Measurements from ENCODE around the gene COX17.
A peak's percentile ranks its signal among the peaks of the same experiment; 100 is the strongest.

Gene COX17

GRCh38 chr3:119676020-119676419 is 1.2 kb downstream of the COX17 start:
- H3K4me3 ChIP-seq (ENCODE audit: low read depth, low read length): peak overlapping the region; percentile 70
- DNase-seq (ENCODE audit: low read depth): no peak

GRCh38 chr3:119675188-119675874 is 1.9 kb downstream of the COX17 start:
- H3K4me3 ChIP-seq (ENCODE audit: low read depth, low read length): no peak overlapping the region
- no peak for DNase-seq (ENCODE audit: low read depth)

GRCh38 chr3:119673875-119674274 is 3.3 kb downstream of the COX17 start:
- DNase-seq (ENCODE audit: low read depth): no peak

GRCh38 chr3:119672776-119673175 is 4.4 kb downstream of the COX17 start:
- DNase-seq (ENCODE audit: low read depth): no peak
- H3K4me3 ChIP-seq (ENCODE audit: low read depth, low read length): no peak overlapping the region

More at GRCh38 chr3:119673875-119674274, 3.3 kb downstream of the COX17 start:
- no peak overlapping the region for H3K4me3 ChIP-seq (ENCODE audit: low read depth, low read length)

GRCh38 chr3:119669906-119670570 is 7.2 kb downstream of the COX17 start:
- no peak for DNase-seq (ENCODE audit: low read depth)

GRCh38 chr3:119665954-119666559 is 11.1 kb downstream of the COX17 start:
- no peak overlapping the region for H3K4me3 ChIP-seq (ENCODE audit: low read depth, low read length)
- DNase-seq (ENCODE audit: low read depth): no peak

More at GRCh38 chr3:119669906-119670570, 7.2 kb downstream of the COX17 start:
- no peak overlapping the region for H3K4me3 ChIP-seq (ENCODE audit: low read depth, low read length)

- no peak overlapping the region for H3K4me3 ChIP-seq (ENCODE audit: low read depth, low read length)
- no peak for DNase-seq (ENCODE audit: low read depth)
These were observed 12.3 kb downstream of the COX17 start for GRCh38 chr3:119664850-119665379.

GRCh38 chr3:119664370-119664769 is 12.8 kb downstream of the COX17 start:
- no peak for DNase-seq (ENCODE audit: low read depth)
- no peak overlapping the region for H3K4me3 ChIP-seq (ENCODE audit: low read depth, low read length)

- no peak for DNase-seq (ENCODE audit: low read depth)
- no peak overlapping the region for H3K4me3 ChIP-seq (ENCODE audit: low read depth, low read length)
These were observed 13.3 kb downstream of the COX17 start for GRCh38 chr3:119663885-119664284.

GRCh38 chr3:119662604-119663373 is 14.4 kb downstream of the COX17 start:
- no peak overlapping the region for H3K4me3 ChIP-seq (ENCODE audit: low read depth, low read length)
- peak; percentile 39 for DNase-seq (ENCODE audit: low read depth)

- DNase-seq (ENCODE audit: low read depth): no peak
- H3K4me3 ChIP-seq (ENCODE audit: low read depth, low read length): no peak within 1 kb of the TSS
These were observed 16.4 kb downstream of the COX17 start, which contains the start of gene POPDC2 for GRCh38 chr3:119660474-119661440. Gene POPDC2 (minus strand): TSS chr3:119660589. CDS start chr3:119660423, 166 bp downstream.

GRCh38 chr3:119659606-119660291 is 17.5 kb downstream of the COX17 start:
- no peak for DNase-seq (ENCODE audit: low read depth)
- no peak overlapping the region for H3K4me3 ChIP-seq (ENCODE audit: low read depth, low read length)

- H3K4me3 ChIP-seq (ENCODE audit: low read depth, low read length): no peak overlapping the region
- DNase-seq (ENCODE audit: low read depth): no peak
These were observed 18.2 kb downstream of the COX17 start for GRCh38 chr3:119658994-119659393.

- no peak for DNase-seq (ENCODE audit: low read depth)
- no peak overlapping the region for H3K4me3 ChIP-seq (ENCODE audit: low read depth, low read length)
These were observed 19.1 kb downstream of the COX17 start for GRCh38 chr3:119657887-119658702.

GRCh38 chr3:119653876-119654275 is 23.3 kb downstream of the COX17 start:
- H3K4me3 ChIP-seq (ENCODE audit: low read depth, low read length): no peak overlapping the region
- no peak for DNase-seq (ENCODE audit: low read depth)

GRCh38 chr3:119652306-119653033 is 24.7 kb downstream of the COX17 start:
- H3K4me3 ChIP-seq (ENCODE audit: low read depth, low read length): no peak overlapping the region
- DNase-seq (ENCODE audit: low read depth): no peak

GRCh38 chr3:119649761-119650160 is 27.4 kb downstream of the COX17 start:
- no peak overlapping the region for H3K4me3 ChIP-seq (ENCODE audit: low read depth, low read length)
- no peak for DNase-seq (ENCODE audit: low read depth)
